DMS53 treated with DMSO at 0.1 percent for 48 hours (cell line): Measurements from ENCODE around the gene PCSK6.
"Not testable (repeated sequence)": the region's sequence is repeated elsewhere in the genome, so short reads cannot be mapped to it uniquely, and the experiment has no call there.

ENCODE experiments used
- DNase-seq: peaks from one replicate; lab custom pipeline; 2025; ENCODE audit not compliant: unreplicated experiment; lab: John Stamatoyannopoulos, UW

The PCSK6 gene

DNA sequence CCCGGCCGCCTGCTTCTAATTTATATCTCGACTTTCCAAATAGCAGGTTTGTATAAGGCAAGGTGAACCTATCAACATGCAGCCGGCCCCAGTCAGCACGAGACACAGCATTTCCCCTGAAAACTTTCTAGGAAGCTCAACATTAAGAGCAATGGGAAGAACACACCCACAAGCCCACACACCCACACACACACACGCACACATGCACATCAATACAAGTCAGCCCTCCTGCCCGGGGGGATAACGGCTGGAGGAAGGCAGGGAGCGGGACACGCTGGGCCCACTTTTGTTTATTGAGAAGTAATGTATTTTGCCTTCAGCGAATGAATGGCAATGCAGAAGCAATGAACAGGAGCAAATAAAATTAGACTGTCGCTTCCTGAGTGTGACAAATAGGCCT, 83.5 kb downstream of the PCSK6 start:
- DNase-seq: no peak

- DNase-seq: no peak
Observed at GRCh38 chr15:101404245-101404644, 85.3 kb downstream of the PCSK6 start.

DNA sequence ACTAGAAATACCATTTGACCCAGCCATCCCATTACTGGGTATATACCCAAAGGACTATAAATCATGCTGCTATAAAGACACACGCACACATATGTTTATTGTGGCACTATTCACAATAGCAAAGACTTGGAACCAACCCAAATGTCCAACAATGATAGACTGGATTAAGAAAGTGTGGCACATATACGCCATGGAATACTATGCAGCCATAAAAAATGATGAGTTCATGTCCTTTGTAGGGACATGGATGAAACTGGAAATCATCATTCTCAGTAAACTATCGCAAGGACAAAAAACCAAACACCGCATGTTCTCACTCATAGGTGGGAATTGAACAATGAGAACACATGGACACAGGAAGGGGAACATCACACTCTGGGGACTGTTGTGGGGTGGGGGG, 86.6 kb downstream of the PCSK6 start:
- not testable (repeated sequence) for DNase-seq

DNA sequence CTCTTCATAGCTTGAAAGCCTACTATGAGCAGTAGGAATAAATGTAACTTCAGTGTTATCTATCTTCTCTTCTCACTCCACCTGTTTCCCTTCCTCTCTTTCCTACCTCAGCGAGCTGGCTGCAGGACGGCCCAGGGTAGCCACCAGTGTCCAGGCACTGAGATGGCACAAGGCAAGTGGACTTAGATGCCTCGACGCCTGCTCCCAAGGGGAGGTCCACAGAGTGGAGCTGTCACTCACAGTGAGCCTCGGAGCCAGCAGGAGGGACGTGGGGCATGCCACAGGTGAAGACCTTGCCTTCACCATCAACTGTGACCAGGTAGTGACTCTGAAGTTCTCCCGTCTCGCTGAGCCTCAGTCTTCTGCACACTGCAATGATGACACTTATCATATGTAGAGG, 88.2 kb downstream of the PCSK6 start:
- no peak for DNase-seq

DNA sequence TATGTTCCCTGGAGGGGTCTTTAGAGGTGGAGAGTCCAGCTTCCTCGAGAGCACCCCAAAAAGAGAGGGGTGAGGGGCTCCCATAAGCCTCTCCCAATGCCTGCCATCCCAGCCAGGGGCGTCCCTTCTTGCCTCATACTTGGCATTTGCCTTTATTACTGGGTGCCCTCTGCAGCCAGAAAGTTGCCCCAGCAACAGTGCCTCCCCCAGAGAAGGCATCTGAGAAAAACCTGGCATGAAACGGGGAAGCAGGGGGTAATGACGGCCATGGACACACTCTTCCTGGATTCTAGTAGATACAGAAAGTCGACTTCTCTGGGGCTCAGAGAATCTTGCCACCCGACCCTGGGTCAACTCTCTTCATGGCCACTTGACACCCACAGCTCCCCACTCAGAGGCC, 90.1 kb downstream of the PCSK6 start:
- no peak for DNase-seq

DNA sequence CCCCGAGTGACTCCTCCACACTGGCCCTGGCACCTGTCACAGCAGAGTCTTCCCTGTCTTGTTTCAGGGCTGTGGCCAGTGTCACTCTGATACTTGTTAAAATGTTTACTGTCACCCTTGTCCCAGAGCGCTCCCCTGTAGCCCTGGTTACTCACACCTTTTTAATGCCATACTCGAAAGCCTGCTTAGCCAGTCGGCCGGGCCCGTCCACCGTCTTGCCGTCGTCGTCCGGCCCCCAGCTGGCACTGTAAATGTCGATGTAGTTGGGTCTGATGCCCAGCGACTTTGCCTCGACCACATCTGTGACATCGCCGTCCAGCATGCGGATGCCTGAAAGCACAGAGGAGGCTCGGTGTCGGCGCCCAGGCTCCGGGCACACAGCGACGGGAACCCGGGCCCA, 91.3 kb downstream of the PCSK6 start:
- DNase-seq: no peak

DNA sequence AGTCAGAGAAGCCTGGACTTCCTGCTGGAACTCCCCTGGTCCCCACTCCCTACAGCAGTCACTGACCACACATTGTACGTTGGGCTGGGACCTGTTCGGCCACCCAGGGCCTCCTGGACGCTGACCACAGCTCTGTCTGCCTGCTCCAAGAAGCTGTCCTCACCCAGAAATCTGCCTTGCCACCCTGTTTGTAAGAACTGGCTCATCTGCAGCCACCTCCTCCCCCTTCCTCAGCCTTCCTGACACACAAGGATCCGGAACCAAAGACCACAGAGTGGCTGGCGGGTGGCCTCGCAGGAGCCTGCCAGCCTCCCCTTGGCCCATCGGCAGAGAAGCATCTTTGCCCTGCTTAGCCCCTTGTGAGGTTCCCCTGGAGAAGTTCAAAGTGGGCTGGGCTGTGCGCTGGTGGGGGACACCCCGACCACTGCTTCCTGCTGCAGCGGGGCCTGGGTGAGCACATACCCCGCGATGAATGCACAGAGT, 91.9 kb downstream of the PCSK6 start:
- no peak for DNase-seq

DNA sequence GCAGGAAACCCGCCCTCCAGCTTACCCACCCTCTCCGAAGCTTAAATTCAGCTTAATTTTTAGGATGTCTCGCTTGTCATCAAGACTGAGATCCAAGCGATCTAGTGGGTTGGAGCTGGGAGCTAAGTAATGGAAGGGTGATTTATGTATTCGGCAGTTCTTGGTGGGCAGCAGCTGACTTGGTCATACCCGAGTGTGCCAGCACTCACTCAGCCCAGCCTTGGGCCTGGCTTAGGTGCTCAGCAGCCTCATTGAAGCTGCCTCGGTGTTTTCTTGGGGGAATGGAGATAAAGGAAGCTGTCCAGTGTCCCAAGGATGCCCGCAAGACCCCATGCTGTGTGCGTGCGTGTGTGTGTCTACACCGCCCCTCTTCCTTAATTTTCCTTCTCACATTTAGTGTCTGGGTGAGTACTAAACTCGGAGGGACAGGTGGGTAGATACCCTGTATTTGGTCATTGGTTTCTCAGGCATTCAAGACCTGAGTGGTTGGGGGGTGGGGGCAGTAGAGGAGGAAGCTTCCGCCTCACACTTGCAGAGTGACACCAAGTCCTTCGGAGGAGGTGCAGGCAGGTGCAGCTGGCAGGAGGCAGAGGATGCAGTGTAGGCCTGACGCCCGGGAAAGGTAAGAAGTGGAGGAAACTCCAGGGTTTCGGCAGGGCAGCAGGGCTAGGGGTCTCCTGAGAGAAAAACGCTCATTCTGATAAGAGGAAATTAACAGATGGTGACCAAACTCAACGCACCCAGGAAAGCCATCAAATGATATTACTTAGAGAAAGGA, 92.8 kb downstream of the PCSK6 start:
- DNase-seq: no peak

GRCh38 chr15:101394654-101395053, 94.9 kb downstream of the PCSK6 start:
- DNase-seq: no peak

- no peak for DNase-seq
Observed at GRCh38 chr15:101394056-101394630, 95.4 kb downstream of the PCSK6 start.

- no peak for DNase-seq
Observed at GRCh38 chr15:101393172-101393571, 96.3 kb downstream of the PCSK6 start.

- DNase-seq: no peak
Observed at GRCh38 chr15:101391981-101392640, 97.4 kb downstream of the PCSK6 start.

GRCh38 chr15:101391431-101391830, 98.1 kb downstream of the PCSK6 start:
- no peak for DNase-seq

DNA sequence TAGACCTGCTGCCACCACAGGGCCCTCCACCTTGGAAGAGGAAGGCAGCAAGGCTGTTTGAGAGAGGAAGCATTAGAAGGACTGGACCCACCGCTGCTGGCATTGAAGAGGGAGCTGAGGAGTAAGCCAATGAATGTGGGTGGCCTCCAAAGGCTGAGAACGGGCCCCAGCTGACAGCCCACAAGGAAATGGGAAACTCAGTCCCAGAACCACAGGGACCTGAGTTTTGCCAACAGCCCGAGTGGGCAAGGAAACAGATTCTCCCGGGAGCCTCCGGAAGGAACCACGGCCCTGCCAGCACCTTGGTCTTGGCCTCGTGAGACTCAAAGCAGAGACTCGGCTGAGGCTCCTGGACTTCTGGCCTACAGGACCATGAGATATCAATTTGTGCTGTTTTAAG, 99.0 kb downstream of the PCSK6 start:
- DNase-seq: no peak

DNA sequence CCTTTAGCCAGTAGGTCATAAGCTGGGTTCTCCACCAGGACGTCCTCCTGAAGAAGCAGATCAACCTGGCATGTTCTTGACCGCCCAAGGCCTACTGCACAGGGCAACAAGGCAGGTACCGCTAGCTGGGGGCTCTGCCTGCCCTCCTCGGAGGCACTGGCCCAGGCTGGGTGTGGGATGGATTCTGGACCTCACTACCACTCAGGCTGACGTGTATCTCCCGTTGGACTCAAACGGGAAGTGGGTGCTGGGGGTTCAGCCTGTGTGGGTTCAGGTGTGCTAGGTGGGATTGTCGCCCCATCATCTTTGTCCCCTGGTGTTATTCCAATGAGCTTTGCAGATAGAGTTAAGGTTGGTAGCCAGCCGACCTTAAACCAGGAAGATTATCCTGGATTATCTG, 99.4 kb downstream of the PCSK6 start:
- DNase-seq: no peak

DNA sequence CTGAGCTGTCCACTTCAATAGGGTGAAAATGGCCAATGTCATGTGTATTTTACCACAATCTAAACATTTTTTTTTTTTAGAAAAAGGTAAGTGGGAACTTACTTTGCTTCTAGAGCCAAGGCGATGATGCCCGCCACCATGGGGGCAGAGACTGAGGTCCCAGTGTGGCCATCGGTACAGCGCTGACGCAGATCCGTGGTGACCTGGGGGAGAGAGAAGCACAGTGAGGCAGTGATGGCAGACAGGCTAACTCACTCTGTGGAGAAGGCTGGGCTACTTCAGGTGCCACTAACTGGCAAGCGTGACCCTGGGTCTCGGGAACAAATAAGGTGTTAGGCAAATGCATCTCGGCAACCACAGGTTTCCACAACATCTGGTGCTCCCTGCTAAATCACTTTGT, 100.1 kb downstream of the PCSK6 start:
- no peak for DNase-seq

GRCh38 chr15:101388046-101388445, 101.5 kb downstream of the PCSK6 start:
- no peak for DNase-seq

GRCh38 chr15:101387574-101387973, 101.9 kb downstream of the PCSK6 start:
- no peak for DNase-seq

DNA sequence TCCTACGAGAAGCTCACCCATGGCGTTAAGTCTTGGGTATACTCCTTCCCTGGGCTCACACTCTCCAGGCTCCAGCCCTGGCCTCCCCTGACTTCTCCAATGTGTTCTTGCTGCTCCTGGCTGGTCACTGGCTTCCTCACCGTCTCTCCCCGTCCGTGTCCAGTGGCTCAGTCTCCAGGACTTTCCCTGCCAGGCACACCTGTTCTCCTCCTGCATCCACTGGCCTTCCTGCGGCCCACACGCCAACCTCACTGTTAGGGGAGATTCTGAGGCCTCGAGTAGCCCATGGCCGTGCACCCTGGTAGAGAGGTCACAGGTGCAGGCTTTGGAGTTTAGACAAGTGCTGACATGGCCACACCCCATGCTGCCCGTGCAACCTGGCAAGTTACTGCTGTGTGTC, 102.5 kb downstream of the PCSK6 start:
- DNase-seq: no peak

- DNase-seq: no peak
Observed at GRCh38 chr15:101386006-101386405, 103.5 kb downstream of the PCSK6 start.

- no peak for DNase-seq
Observed at GRCh38 chr15:101384276-101384675, 105.2 kb downstream of the PCSK6 start.

DNA sequence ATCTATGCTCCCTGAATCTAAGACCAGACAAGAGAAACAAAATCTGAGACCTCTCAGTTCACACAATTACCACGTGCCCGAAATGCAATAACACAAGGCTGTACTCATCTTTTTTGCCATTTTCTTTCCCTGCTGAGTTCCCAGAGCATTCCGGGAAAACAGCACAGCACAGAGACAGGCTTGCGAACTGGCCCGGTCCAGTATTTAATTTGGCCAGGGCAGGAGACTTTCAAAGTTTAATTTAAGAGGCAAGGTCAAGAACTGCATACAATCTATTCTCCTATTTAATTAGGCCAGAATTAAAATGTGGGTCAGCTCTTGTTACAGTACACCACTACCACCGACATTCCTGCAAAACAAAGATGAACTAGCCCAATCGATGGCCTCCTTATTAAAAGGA, 107.0 kb downstream of the PCSK6 start:
- no peak for DNase-seq
